Right renal pelvis (tissue), 4 donors: ENCODE data around the gene NMT1. TPM values are rescaled to one million over a fixed set of nuclear protein-coding genes. Genes with fewer than 3 reads are reported as not detected.

Experiments used
- DNase-seq, 4 donors: peaks; one replicate each; pipeline ENCODE4 v3.0.0-alpha.2; 2013; ENCODE audit warnings: low read depth in 4 of 4, low spot score in 3 of 4, missing footprints in 1 of 4
- polyA plus RNA-seq, 4 donors: library from polyadenylated mRNA; unstranded; fragments of 120-200 nt; gene quantifications; one replicate each; pipeline ENCODE4 v1.2.1, GENCODE V29; 2013; ENCODE audit not compliant: insufficient read length in 4 of 4

NMT1 gene
- polyA plus RNA-seq, 4 donors, result 65.8 to 73.9 (median 67.3) TPM

- DNase-seq, result no peak
Measured at GRCh38 chr17:45102856-45103255, 41.7 kb downstream of the NMT1 start.

GRCh38 chr17:45103269-45103795 is 42.2 kb downstream of the NMT1 start:
- DNase-seq, result no peak

GRCh38 chr17:45104029-45104428 is 42.9 kb downstream of the NMT1 start:
- DNase-seq, result no peak

DNA sequence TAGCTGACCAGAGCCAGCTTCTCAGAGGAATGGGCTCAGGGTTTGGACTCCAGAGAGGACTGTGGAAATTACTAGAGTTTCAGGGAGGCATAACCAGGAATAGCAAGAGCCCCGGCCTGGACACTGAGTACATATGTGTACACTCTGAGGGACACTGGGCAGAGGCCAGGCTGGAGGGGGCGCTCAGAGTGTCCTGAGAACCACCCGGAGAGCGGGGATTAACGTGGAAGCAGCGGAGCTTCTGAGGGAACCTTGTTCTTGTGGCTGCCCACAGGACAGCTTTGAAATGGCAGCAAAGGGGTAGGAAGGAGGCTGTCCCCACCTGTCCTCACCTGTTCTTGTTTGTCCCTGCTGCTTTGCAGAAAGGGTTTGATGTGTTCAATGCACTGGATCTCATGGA is 43.4 kb downstream of the NMT1 start:
- DNase-seq, result no peak

- DNase-seq, result no peak
Measured at GRCh38 chr17:45104907-45105624, 43.9 kb downstream of the NMT1 start.

- DNase-seq, result no peak
Measured at GRCh38 chr17:45106096-45106495, 45.0 kb downstream of the NMT1 start.

DNA sequence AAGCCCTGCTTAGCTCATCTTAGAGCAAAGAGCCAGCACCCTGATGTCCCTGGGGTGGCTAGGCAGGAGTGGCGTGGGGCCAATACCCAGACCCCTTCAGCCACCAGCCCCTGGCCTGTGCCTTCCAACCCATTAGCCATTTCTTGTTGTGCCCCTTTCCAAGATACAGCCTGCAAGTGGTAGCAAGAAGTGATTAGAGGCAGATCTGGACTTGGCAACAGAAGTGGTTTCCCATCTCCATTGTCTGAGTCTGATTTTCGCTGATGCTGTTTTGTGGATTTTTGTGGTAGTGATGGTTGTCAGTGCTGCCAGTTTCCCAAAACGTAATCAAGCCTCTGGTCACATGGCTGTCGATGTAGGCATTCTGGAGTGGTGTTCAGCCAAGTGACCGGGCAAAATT is 45.5 kb downstream of the NMT1 start:
- DNase-seq, result no peak

- no peak for DNase-seq
Measured at GRCh38 chr17:45107293-45108010, 46.3 kb downstream of the NMT1 start.

GRCh38 chr17:45108051-45108450 is 46.9 kb downstream of the NMT1 start:
- DNase-seq, result no peak

GRCh38 chr17:45108595-45109521 is 47.7 kb downstream of the NMT1 start:
- DNase-seq, result no peak

DNA sequence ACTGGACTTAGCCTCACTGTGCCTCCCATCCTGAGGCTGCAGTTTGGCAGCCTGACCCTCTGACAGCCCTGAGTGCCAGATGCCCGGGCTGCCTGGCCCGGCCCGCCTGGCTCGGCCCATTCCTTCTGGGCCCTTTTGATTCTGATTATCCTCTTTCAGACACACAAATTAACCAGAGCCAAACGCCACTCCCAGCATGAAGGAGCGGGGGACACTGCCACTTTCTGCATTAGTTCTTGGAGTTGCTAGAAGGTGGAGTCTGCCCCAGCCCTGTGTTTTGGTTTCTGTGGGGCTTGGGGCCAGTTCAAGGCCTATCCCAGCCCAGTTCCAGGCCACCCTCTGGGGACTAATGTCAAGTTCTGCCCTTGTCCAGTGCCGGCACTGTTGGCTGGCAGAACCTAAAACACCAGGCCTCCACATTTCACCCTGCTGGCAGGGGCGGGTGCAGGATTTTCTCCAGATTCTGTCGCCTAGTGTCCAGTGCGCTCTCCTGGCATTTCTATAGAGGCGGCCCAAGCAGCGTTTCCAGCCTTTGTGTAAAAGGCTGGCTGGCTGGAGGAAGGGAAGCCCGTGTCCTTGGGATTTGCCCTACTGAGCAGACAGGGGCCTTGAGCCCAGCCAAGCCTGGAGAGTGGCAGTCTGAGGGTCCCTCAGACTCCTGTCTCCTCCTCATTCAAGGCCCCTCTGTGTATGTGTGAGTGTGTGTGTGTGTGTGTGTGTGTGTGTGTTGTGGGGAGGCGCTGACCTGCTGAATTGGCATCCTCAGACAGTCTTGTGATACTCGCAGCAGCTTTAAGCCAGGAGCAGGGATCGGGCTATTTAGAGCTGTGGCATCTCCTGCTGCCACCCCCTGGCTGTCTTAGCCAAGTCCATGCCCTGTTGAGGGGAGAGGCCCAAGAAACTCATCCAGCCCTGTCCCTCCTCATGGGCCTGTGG is 49.8 kb downstream of the NMT1 start:
- no peak for DNase-seq

DNA sequence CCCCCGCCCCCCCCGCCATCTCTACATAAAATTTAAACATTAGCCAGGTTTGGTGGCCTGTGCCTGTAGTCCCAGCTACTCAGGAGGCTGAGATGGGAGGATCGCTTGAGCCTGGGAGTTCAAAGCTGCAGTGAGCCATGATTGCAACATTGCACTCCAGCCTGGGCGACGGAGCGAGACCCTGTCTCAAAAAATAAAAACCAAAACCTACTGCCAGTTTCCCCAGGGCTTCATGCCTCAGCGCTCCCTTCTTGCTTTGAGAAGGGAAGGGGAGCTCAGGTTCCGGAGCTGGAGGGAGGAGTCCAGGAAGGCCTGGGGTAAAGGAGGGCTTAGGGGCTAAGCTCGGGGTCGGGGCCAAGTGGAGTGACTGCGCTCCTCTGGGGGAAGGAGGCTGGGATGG is 50.7 kb downstream of the NMT1 start:
- DNase-seq, result peak in 1 of 4 donors; percentile 20

- DNase-seq, result no peak
Measured at GRCh38 chr17:45112559-45113423, 51.7 kb downstream of the NMT1 start.

DNA sequence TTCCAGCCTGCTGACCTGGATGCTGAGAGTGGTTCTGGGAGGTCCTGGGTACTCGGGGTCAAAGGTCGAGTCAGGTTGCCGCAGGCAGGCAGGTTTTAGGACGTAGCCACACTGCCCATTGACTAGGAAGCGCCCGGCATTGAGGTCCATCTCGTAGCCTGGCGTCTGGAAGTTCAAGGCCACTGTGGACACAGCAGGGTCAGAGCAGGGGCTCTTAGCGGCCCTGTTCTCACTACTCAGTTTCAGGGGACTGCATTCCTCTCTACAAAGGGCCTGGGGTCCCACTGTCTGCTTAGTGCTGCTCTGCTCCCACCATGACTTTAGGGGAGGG is 52.3 kb downstream of the NMT1 start:
- DNase-seq, result no peak

DNA sequence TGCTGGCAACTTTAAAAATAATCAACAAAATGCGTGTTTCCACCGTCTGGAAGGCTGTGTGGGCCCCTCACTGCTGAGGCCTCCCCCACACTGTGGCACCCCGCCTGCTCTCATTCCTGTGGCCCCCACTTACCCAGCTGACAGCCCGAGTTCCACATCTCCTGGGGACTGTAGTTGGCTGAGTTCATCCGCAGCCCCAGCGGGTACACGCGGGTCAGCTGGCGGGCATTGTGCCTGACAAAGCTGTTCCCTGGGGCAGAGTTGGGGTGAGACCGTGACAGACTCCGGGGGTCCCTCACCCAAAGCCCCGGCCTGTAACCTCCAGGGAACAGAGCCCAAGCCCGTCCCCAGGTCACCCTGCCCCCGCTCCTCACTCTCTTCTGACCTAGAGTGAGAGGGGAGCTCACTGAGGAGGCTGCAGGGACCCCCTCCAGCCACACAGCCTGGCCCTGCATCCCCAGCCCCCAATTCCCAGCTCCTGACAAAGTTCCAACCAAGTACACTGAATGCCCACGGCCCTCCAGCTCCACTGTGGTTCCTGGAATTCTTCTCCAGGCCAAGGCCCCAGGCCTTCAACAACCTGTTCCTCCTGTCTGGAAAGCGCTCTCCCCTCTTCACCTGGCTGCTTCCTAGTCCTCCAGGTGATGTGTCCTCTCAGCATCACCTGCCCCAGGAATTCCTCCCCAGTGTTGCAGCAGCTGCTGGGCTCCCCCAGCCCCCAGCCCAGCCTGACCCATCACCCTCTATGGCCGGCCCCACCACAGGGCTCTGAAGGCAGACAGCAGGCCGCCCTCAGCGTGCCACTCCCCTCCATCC is 53.2 kb downstream of the NMT1 start:
- DNase-seq, result no peak

DNA sequence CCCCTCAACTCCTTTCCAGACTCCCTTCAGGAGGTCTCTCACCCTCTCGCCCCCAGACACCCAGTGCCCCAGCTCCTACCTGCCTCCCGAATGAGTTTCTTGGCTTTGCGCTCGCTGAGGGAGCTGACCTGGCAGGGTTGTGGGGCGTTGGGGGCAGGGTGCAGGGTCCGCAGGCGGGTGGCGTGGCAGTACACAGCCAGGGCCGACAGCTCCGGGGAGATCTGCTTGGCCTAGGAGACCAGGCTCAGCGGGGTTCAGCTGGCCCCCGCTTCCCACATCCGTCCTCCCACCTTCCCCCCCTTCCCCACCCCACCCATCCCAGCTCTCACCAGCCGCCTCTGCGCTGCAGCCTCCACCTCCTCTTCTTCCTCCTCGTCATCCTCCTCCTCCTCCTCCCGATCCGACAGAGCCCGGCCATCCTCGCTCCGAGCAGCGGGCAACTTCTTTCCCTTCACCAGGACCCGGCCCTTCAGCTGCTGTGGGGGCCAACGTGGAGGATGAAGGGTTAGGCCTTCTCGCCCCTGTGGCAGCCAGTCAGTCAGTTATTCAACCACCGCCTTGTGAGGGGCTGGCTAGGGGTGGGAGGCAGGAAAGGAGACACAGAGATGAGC is 54.0 kb downstream of the NMT1 start:
- no peak for DNase-seq

- no peak for DNase-seq
Measured at GRCh38 chr17:45115871-45116270, 54.8 kb downstream of the NMT1 start.
